OCI-LY7 (cell line): ENCODE results near the gene ANKRD44. TPM values are rescaled to one million over a fixed set of nuclear protein-coding genes. Genes with fewer than 3 reads are reported as not detected.

Source experiments
- BruUV-seq: library from RNA; stranded (reverse); fragments of 400-500 nt; replicated peaks from 2 replicates; lab custom pipeline; 2021; lab: Mats Ljungman, UMichigan
- CTCF ChIA-PET: fragments of 300-600 bp; sonication (Branson Sonifier 250); formaldehyde crosslinking; loops from one replicate; lab custom pipeline; 2022; ENCODE audit warnings: antibody characterized with exemption; ENCODE audit not compliant: unreplicated experiment; lab: Charles Lee
- POLR2A ChIA-PET: fragments of 300-600 bp; sonication (Branson Sonifier 250); formaldehyde crosslinking; loops from one replicate; lab custom pipeline; 2022; ENCODE audit warnings: antibody characterized with exemption; lab: Charles Lee
- DNase-seq: peaks from one replicate; pipeline ENCODE4 v3.0.0-alpha.2; 2015; ENCODE audit warnings: low spot score
- H2AFZ ChIP-seq: fragments of 200-600 bp; sonication (generic), shearing (Covaris generic); 2 replicates; pipeline ENCODE4 v1.6.1; 2014; ENCODE audit warnings: mild to moderate bottlenecking, antibody characterized with exemption, low read length, moderate library complexity
- H3K27ac ChIP-seq: fragments of 200-600 bp; sonication (generic); 2 replicates; pipeline ENCODE4 v1.5.1; 2014; ENCODE audit warnings: mixed run types, low read depth, mild to moderate bottlenecking, moderate library complexity, low read length, inconsistent platforms; ENCODE audit not compliant: poor library complexity, severe bottlenecking
- H3K36me3 ChIP-seq: fragments of 200-600 bp; sonication (generic); 2 replicates; pipeline ENCODE4 v1.6.1; 2014; ENCODE audit warnings: mild to moderate bottlenecking, antibody characterized with exemption, low read length, moderate library complexity, mixed read lengths; ENCODE audit not compliant: insufficient read depth
- H3K4me1 ChIP-seq: fragments of 200-600 bp; sonication (generic); 2 replicates; pipeline ENCODE4 v1.5.1; 2014; ENCODE audit warnings: mild to moderate bottlenecking, low read length; ENCODE audit not compliant: insufficient read depth, poor library complexity, severe bottlenecking
- H3K4me2 ChIP-seq: fragments of 200-600 bp; sonication (generic); 2 replicates; pipeline ENCODE4 v1.6.1; 2014; ENCODE audit warnings: mild to moderate bottlenecking, low read length
- H3K4me3 ChIP-seq: fragments of 200-600 bp; sonication (generic); 2 replicates; pipeline ENCODE4 v1.5.1; 2014; ENCODE audit warnings: mild to moderate bottlenecking, low read depth, low read length; ENCODE audit not compliant: poor library complexity, severe bottlenecking
- H3K79me2 ChIP-seq: fragments of 200-600 bp; sonication (generic); 2 replicates; pipeline ENCODE4 v1.6.1; 2016; ENCODE audit warnings: low read depth, mild to moderate bottlenecking, low read length, moderate library complexity, mixed read lengths; ENCODE audit not compliant: insufficient read depth
- H3K9me2 ChIP-seq: fragments of 200-600 bp; sonication (generic); 2 replicates; pipeline ENCODE4 v1.6.1; 2016; ENCODE audit warnings: mild to moderate bottlenecking, low read length, mixed read lengths; ENCODE audit not compliant: insufficient read depth
- H3K9me3 ChIP-seq: fragments of 200-600 bp; sonication (generic); 2 replicates; pipeline ENCODE4 v1.6.1; 2014; ENCODE audit warnings: mild to moderate bottlenecking, mixed run types, low read length, mixed read lengths
- H4K20me1 ChIP-seq: fragments of 200-600 bp; sonication (generic); 2 replicates; pipeline ENCODE4 v1.6.1; 2014; ENCODE audit warnings: mild to moderate bottlenecking, antibody characterized with exemption, low read length, moderate library complexity, mixed read lengths; ENCODE audit not compliant: insufficient read depth
- EZH2phosphoT487 ChIP-seq: fragments of 200-600 bp; sonication (generic); IDR thresholded peaks from 2 replicates; pipeline ENCODE4 v1.6.1; 2018; ENCODE audit warnings: low read depth, borderline replicate concordance, mild to moderate bottlenecking, mixed run types, antibody characterized with exemption, low read length, moderate library complexity, mixed read lengths
- intact Hi-C: fragments of 100-400 bp; cut with micrococcal nuclease; formaldehyde crosslinking; loops from one replicate; pipeline ENCODE4 v1.10.0; 2022; ENCODE audit not compliant: unreplicated experiment
- total RNA-seq, 2 experiments: library from RNA; depleted of rRNA in 1 of 2; stranded (reverse); fragments of >200 nt in 1 of 2; shearing (Covaris generic) in 1 of 2; gene quantifications; 2 replicates each; pipeline ENCODE4 v1.2.3, GENCODE V29; 2014 to 2022
- TF ChIP-seq, protein P1 (sequence below): fragments of 200-600 bp; sonication (generic); conservative IDR thresholded peaks from 2 replicates; pipeline ENCODE4 v1.5.1; 2014; ENCODE audit warnings: mild to moderate bottlenecking, antibody characterized with exemption, low read length, moderate library complexity, mixed read lengths

Gene ANKRD44
- total RNA-seq, 2 experiments from 2014 or later, result 69.4 to 73.7 TPM

DNA sequence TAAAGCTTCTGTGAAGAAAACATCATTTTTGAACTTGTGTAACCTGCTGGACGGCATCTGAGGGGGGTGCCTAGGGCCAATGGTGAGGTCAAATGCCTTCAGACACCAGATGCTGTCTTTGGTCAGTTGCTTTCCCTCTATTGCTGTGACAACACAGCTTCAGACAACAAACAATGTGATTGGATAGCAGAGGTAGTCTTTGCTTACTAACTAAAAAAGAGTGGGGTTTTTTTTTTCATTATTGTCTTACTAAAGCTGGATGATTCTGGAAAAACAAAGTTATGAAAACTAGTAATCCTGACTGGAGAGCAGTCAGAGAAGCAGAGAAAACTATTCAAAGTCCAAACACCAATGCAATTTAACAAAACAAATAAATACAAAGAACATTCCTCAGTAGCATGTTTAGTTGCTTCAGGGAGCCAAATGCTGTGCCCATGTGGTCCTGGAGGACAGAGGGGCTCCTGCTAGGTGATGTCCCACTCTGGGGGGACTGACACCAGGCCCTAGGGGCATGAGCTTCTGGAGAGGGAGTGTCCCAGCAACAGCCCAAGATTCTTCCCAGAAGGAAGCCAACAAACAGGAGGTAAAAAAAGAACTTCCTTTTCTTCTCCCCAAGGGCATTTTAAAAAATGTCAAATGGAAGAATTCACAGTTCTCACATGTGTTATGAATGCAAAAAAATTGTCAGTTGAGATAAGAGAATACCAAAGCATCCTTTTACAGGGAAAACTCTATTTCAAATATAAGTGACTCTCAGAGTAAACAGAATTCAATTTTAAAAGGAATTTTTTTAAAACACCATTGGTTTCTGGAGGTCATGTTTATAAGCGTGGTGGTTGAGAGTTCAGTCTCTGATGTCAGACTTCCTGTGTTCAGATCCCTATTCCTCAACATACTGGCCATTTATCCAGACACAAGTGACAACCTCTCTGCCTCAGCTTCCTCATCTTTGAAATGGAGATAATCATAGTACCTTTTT lies 203.0 kb downstream of the ANKRD44 start:
- POLR2A ChIA-PET, result interaction anchor here (0.5 to 1.3 kb wide), 2 partner anchors 21 to 298 kb away, joined by 3 to 5 read pairs; no protein-coding TSS in a partner anchor

DNA sequence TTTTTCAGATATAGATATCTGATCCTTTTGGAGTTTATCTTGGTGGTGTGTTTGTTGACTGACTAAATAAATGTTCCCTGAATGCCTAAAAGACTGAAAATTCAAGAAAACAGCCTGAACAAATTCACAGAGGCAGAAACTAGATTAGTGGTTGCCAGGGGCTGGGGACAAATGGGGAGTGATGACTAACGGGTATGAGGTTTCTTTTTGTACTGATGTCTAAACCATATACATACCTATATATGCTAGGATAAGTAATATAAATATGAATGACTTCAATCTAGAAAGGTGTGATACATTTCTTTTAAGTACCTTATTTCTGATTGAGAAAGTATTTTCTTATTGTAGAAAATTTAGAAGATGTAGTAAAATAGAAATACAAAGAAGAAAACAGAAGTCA lies 207.2 kb downstream of the ANKRD44 start:
- no peaks in the 10 kb centered on the region for H4K20me1 ChIP-seq
- intact Hi-C loops, result no loop called here
- no peak overlapping the region for H2AFZ ChIP-seq
- H3K9me2 ChIP-seq, result no peaks in the 10 kb centered on the region
- TF ChIP-seq EZH2phosphoT487, result no peak
- TF ChIP-seq, protein P1, sequence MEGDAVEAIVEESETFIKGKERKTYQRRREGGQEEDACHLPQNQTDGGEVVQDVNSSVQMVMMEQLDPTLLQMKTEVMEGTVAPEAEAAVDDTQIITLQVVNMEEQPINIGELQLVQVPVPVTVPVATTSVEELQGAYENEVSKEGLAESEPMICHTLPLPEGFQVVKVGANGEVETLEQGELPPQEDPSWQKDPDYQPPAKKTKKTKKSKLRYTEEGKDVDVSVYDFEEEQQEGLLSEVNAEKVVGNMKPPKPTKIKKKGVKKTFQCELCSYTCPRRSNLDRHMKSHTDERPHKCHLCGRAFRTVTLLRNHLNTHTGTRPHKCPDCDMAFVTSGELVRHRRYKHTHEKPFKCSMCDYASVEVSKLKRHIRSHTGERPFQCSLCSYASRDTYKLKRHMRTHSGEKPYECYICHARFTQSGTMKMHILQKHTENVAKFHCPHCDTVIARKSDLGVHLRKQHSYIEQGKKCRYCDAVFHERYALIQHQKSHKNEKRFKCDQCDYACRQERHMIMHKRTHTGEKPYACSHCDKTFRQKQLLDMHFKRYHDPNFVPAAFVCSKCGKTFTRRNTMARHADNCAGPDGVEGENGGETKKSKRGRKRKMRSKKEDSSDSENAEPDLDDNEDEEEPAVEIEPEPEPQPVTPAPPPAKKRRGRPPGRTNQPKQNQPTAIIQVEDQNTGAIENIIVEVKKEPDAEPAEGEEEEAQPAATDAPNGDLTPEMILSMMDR, result no peak
- no peak overlapping the region for H3K27ac ChIP-seq
- H3K36me3 ChIP-seq, result peaks cover 14% of the 10 kb centered on the region; the same call in 1 of the 2 replicates
- no peaks in the 10 kb centered on the region for H3K4me1 ChIP-seq
- ChIA-PET POLR2A (no interaction called here), CTCF (no interaction called here)
- no peak overlapping the region for H3K4me3 ChIP-seq
- DNase-seq, result no peak
- H3K4me2 ChIP-seq, result no peak overlapping the region
- no TSS peak for BruUV-seq
- H3K9me3 ChIP-seq, result no peaks in the 10 kb centered on the region
- no peaks in the 10 kb centered on the region for H3K79me2 ChIP-seq

More for the DNA sequence above, 203.0 kb downstream of the ANKRD44 start:
- H3K9me3 ChIP-seq, result no peaks in the 10 kb centered on the region
- CTCF ChIA-PET, result interaction anchor here (0.8 kb wide), 1 partner anchor 61 kb away, joined by 3 read pairs; no protein-coding TSS in a partner anchor
- BruUV-seq, result no TSS peak
- peaks cover 22% of the 10 kb centered on the region; the same call in 1 of the 2 replicates for H3K36me3 ChIP-seq
- no peak overlapping the region for H3K27ac ChIP-seq
- DNase-seq, result no peak
- H2AFZ ChIP-seq, result no peak overlapping the region
- intact Hi-C loops, result no loop called here
- H3K4me1 ChIP-seq, result no peaks in the 10 kb centered on the region
- no peak overlapping the region for H3K4me2 ChIP-seq
- no peaks in the 10 kb centered on the region for H3K79me2 ChIP-seq
- H3K4me3 ChIP-seq, result no peak overlapping the region
- no peaks in the 10 kb centered on the region for H4K20me1 ChIP-seq
- no peak for TF ChIP-seq EZH2phosphoT487
- TF ChIP-seq, protein P1, result no peak
- no peaks in the 10 kb centered on the region for H3K9me2 ChIP-seq
